Activated T-helper 1 cell treated with anti-CD3 and anti-CD28 coated beads, Interleukin-2, amount 50 U/mL, for 16 hours (primary cell): Measurements from ENCODE around the gene FARP1.

Experiments used
- DNase-seq, 2 donors: peaks; one replicate each; pipeline ENCODE4 v3.0.0-alpha.2; 2020; ENCODE audit warnings: low read depth in 1 of 2, low spot score in 1 of 2

Gene FARP1

GRCh38 chr13:98173431-98174152 lies 30.7 kb downstream of the FARP1 start:
- no peak for DNase-seq

GRCh38 chr13:98174307-98174706 lies 31.4 kb downstream of the FARP1 start:
- DNase-seq, result no peak

- no peak for DNase-seq
Measured at GRCh38 chr13:98175043-98175442, 32.1 kb downstream of the FARP1 start.

GRCh38 chr13:98175823-98176222 lies 32.9 kb downstream of the FARP1 start:
- no peak for DNase-seq

GRCh38 chr13:98176777-98177608 lies 34.1 kb downstream of the FARP1 start, which contains the start of gene RNF113B:
RNF113B (minus strand) TSS chr13:98177269; CDS start chr13:98177236, 33 bp downstream.
- DNase-seq, result no peak

- DNase-seq, result no peak
Measured at GRCh38 chr13:98180092-98180491, 37.2 kb downstream of the FARP1 start.

GRCh38 chr13:98181111-98181815 lies 38.4 kb downstream of the FARP1 start:
- DNase-seq, result no peak

- no peak for DNase-seq
Measured at GRCh38 chr13:98182153-98182552, 39.3 kb downstream of the FARP1 start.

GRCh38 chr13:98182589-98182988 lies 39.7 kb downstream of the FARP1 start:
- no peak for DNase-seq

GRCh38 chr13:98184792-98185191 lies 41.9 kb downstream of the FARP1 start:
- no peak for DNase-seq

GRCh38 chr13:98187155-98187964 lies 44.5 kb downstream of the FARP1 start:
- DNase-seq, result no peak

- DNase-seq, result no peak
Measured at GRCh38 chr13:98187965-98188261, 45.0 kb downstream of the FARP1 start.

GRCh38 chr13:98188544-98189166 lies 45.8 kb downstream of the FARP1 start:
- DNase-seq, result no peak

GRCh38 chr13:98189841-98190505 lies 47.1 kb downstream of the FARP1 start:
- no peak for DNase-seq

- no peak for DNase-seq
Measured at GRCh38 chr13:98190889-98191444, 48.1 kb downstream of the FARP1 start.

- no peak for DNase-seq
Measured at GRCh38 chr13:98192008-98192407, 49.1 kb downstream of the FARP1 start.

GRCh38 chr13:98195054-98195791 lies 52.3 kb downstream of the FARP1 start:
- no peak for DNase-seq

- DNase-seq, result no peak
Measured at GRCh38 chr13:98198683-98199082, 55.8 kb downstream of the FARP1 start.

- DNase-seq, result no peak
Measured at GRCh38 chr13:98199480-98199879, 56.6 kb downstream of the FARP1 start.
